Mesenchymal stem cell (in vitro differentiated cells and primary cell): ENCODE measurements around the gene CHIA.

Source experiments
- DNase-seq: peaks from one replicate; pipeline ENCODE4 v3.0.0-alpha.2; 2013
- H2AFZ ChIP-seq: one replicate; pipeline ENCODE4 v1.6.1; 2013; ENCODE audit warnings: low read depth, mild to moderate bottlenecking, control low read depth, inconsistent platforms, low read length, moderate library complexity
- H2AK5ac ChIP-seq: 2 replicates; pipeline ENCODE4 v1.6.1; 2013; ENCODE audit warnings: low read length, moderate library complexity, mild to moderate bottlenecking, inconsistent platforms; ENCODE audit not compliant: severe bottlenecking
- H2BK120ac ChIP-seq: one replicate; pipeline ENCODE4 v1.6.1; 2013; ENCODE audit warnings: low read depth, mild to moderate bottlenecking, inconsistent platforms, low read length, moderate library complexity
- H2BK12ac ChIP-seq, 2 experiments: one replicate each; pipeline ENCODE4 v1.6.1; 2013; ENCODE audit warnings: inconsistent platforms in 2 of 2, low read length in 2 of 2, mild to moderate bottlenecking in 2 of 2, moderate library complexity in 2 of 2, control low read depth in 1 of 2
- H2BK15ac ChIP-seq: one replicate; pipeline ENCODE4 v1.6.1; 2013; ENCODE audit warnings: mild to moderate bottlenecking, low read depth, inconsistent platforms; ENCODE audit not compliant: poor library complexity, severe bottlenecking
- H2BK5ac ChIP-seq: 2 replicates; pipeline ENCODE4 v1.6.1; 2013; ENCODE audit warnings: low read depth, mild to moderate bottlenecking, low read length, control low read depth, inconsistent platforms; ENCODE audit not compliant: poor library complexity, severe bottlenecking
- H3K14ac ChIP-seq, 2 experiments: one replicate each; pipeline ENCODE4 v1.6.1; 2013; ENCODE audit warnings: inconsistent platforms in 2 of 2, low read length in 2 of 2, control low read depth in 1 of 2, mild to moderate bottlenecking in 1 of 2, moderate library complexity in 1 of 2
- H3K18ac ChIP-seq, 2 experiments: one replicate each; pipeline ENCODE4 v1.6.1; 2013; ENCODE audit warnings: inconsistent platforms in 2 of 2, low read length in 2 of 2, control low read depth in 1 of 2, low read depth in 1 of 2, mild to moderate bottlenecking in 1 of 2
- H3K23ac ChIP-seq, 2 experiments: one replicate each; pipeline ENCODE4 v1.6.1; 2013; ENCODE audit warnings: inconsistent platforms in 2 of 2, low read length in 2 of 2, mild to moderate bottlenecking in 2 of 2, moderate library complexity in 2 of 2, control low read depth in 1 of 2
- H3K27ac ChIP-seq: 2 replicates; pipeline ENCODE4 v1.5.1; 2013; ENCODE audit warnings: mild to moderate bottlenecking, moderate library complexity, low read length, control low read depth, inconsistent platforms; ENCODE audit not compliant: poor library complexity, severe bottlenecking
- H3K27me3 ChIP-seq, 2 experiments: 2 replicates each; pipeline versions ENCODE4 v1.6.1 to v1.7.0; 2013; ENCODE audit warnings: low read length in 2 of 2, mild to moderate bottlenecking in 2 of 2, moderate library complexity in 2 of 2, control low read depth in 1 of 2, inconsistent platforms in 1 of 2; ENCODE audit not compliant: control insufficient read depth in 1 of 2, insufficient read depth in 1 of 2
- H3K36me3 ChIP-seq, 2 experiments: 2 replicates each; pipeline versions ENCODE4 v1.6.1 to v1.7.0; 2013; ENCODE audit warnings: low read length in 2 of 2, control low read depth in 1 of 2, inconsistent platforms in 1 of 2, low read depth in 1 of 2, mild to moderate bottlenecking in 1 of 2; ENCODE audit not compliant: insufficient read depth in 2 of 2, control insufficient read depth in 1 of 2
- H3K4ac ChIP-seq, 2 experiments: one replicate each; pipeline ENCODE4 v1.6.1; 2013; ENCODE audit warnings: inconsistent platforms in 2 of 2, low read length in 2 of 2, mild to moderate bottlenecking in 2 of 2, moderate library complexity in 2 of 2, control low read depth in 1 of 2, low read depth in 1 of 2
- H3K4me1 ChIP-seq: 2 replicates; pipeline ENCODE4 v1.6.1; 2013; ENCODE audit warnings: low read depth, low read length, control low read depth; ENCODE audit not compliant: control insufficient read depth, insufficient read depth
- H3K4me2 ChIP-seq: 2 replicates; pipeline ENCODE4 v1.6.1; 2013; ENCODE audit warnings: low read length, mild to moderate bottlenecking, inconsistent platforms; ENCODE audit not compliant: poor library complexity, severe bottlenecking
- H3K4me3 ChIP-seq, 2 experiments: 2 replicates each; pipeline versions ENCODE4 v1.5.1 to v1.7.0; 2013; ENCODE audit warnings: low read length in 2 of 2, mild to moderate bottlenecking in 2 of 2, control low read depth in 1 of 2, low read depth in 1 of 2; ENCODE audit not compliant: insufficient read depth in 1 of 2
- H3K79me1 ChIP-seq: replicated peaks from 2 replicates; pipeline ENCODE4 v1.6.1; 2013; ENCODE audit warnings: mild to moderate bottlenecking, control low read depth, low read length, inconsistent platforms; ENCODE audit not compliant: poor library complexity, severe bottlenecking
- H3K9ac ChIP-seq: 2 replicates; pipeline ENCODE4 v1.7.0; 2013; ENCODE audit warnings: mild to moderate bottlenecking, low read length, moderate library complexity
- H3K9me3 ChIP-seq: 2 replicates; pipeline ENCODE4 v1.7.0; 2013; ENCODE audit warnings: mild to moderate bottlenecking, low read length; ENCODE audit not compliant: control insufficient read depth
- H4K8ac ChIP-seq: one replicate; pipeline ENCODE4 v1.6.1; 2013; ENCODE audit warnings: inconsistent platforms, mild to moderate bottlenecking, low read length, moderate library complexity
- H4K91ac ChIP-seq: one replicate; pipeline ENCODE4 v1.6.1; 2013; ENCODE audit warnings: mild to moderate bottlenecking, low read length, inconsistent platforms
- WGBS: methylation state at CpG from one replicate; pipeline ENCODE4 v1.1.7; 2013; ENCODE audit warnings: mixed read lengths; 5-methylcytosine and 5-hydroxymethylcytosine counted together

The CHIA gene

GRCh38 chr1:111283838-111284237 lies 6.8 kb upstream of the CHIA start:
- Histone ChIP-seq H4K8ac (no peak overlapping the region), H3K27ac (no peak overlapping the region)

GRCh38 chr1:111285879-111286278 lies 4.8 kb upstream of the CHIA start:
- H3K9me3 ChIP-seq, result no peaks in the 10 kb centered on the region
- no peak overlapping the region for H3K4me3 ChIP-seq
- no peak overlapping the region for H3K4ac ChIP-seq
- DNase-seq, result no peak
- no peak overlapping the region for H2BK12ac ChIP-seq
- H3K4me2 ChIP-seq, result no peak overlapping the region
- no peak overlapping the region for H2AK5ac ChIP-seq
- H2BK5ac ChIP-seq, result no peak overlapping the region
- no peak overlapping the region for H3K9ac ChIP-seq
- no peak overlapping the region for H2BK15ac ChIP-seq
- WGBS, result 100% methylated on average over 1 of the region's 2 CpGs
- H3K4me1 ChIP-seq, result no peaks in the 10 kb centered on the region
- H3K14ac ChIP-seq, result no peak overlapping the region
- H3K18ac ChIP-seq, result no peak overlapping the region
- H4K91ac ChIP-seq, result no peak overlapping the region
- no peaks in the 10 kb centered on the region for H3K36me3 ChIP-seq
- no peak overlapping the region for H3K23ac ChIP-seq
- H3K27me3 ChIP-seq, result peaks cover 0 to 4% of the 10 kb centered on the region in 2 experiments
- no peak overlapping the region for H2AFZ ChIP-seq
- no peak overlapping the region for H4K8ac ChIP-seq
- H3K79me1 ChIP-seq, result no peaks in the 10 kb centered on the region
- no peak overlapping the region for H2BK120ac ChIP-seq
- no peak overlapping the region for H3K27ac ChIP-seq

More at GRCh38 chr1:111283838-111284237, 6.8 kb upstream of the CHIA start:
- Histone ChIP-seq H3K4me3 (no peak overlapping the region), H2BK5ac (no peak overlapping the region), H3K14ac (no peak overlapping the region), H3K18ac (no peak overlapping the region), H2BK15ac (no peak overlapping the region), H3K36me3 (no peaks in the 10 kb centered on the region), H2BK120ac (no peak overlapping the region), H4K91ac (no peak overlapping the region), H3K23ac (no peak overlapping the region), H2AK5ac (no peak overlapping the region), H3K4me1 (no peaks in the 10 kb centered on the region), H3K79me1 (no peaks in the 10 kb centered on the region), H3K4me2 (no peak overlapping the region), H3K4ac (no peak overlapping the region), H2BK12ac (no peak overlapping the region), H3K9me3 (no peaks in the 10 kb centered on the region), H3K9ac (no peak overlapping the region), H2AFZ (no peak overlapping the region), H3K27me3 (no peaks in the 10 kb centered on the region)
- no peak for DNase-seq

GRCh38 chr1:111286912-111287311 lies 3.7 kb upstream of the CHIA start:
- no peak overlapping the region for H2AK5ac ChIP-seq
- no peak overlapping the region for H3K18ac ChIP-seq
- peaks cover 0 to 4% of the 10 kb centered on the region in 2 experiments for H3K27me3 ChIP-seq
- no peak overlapping the region for H3K4me3 ChIP-seq
- no peak overlapping the region for H3K14ac ChIP-seq
- H4K8ac ChIP-seq, result no peak overlapping the region
- H2BK15ac ChIP-seq, result no peak overlapping the region
- no peak overlapping the region for H2BK120ac ChIP-seq
- no peak overlapping the region for H3K4ac ChIP-seq
- WGBS, result 30% methylated on average over 1 of the region's 1 CpG
- no peak overlapping the region for H3K9ac ChIP-seq
- no peak overlapping the region for H3K27ac ChIP-seq
- H3K9me3 ChIP-seq, result no peaks in the 10 kb centered on the region
- H2BK12ac ChIP-seq, result no peak overlapping the region
- no peak overlapping the region for H2AFZ ChIP-seq
- no peak overlapping the region for H2BK5ac ChIP-seq
- H3K4me1 ChIP-seq, result no peaks in the 10 kb centered on the region
- no peak overlapping the region for H3K4me2 ChIP-seq
- H3K36me3 ChIP-seq, result no peaks in the 10 kb centered on the region
- DNase-seq, result no peak
- no peaks in the 10 kb centered on the region for H3K79me1 ChIP-seq
- no peak overlapping the region for H4K91ac ChIP-seq
- no peak overlapping the region for H3K23ac ChIP-seq

GRCh38 chr1:111289371-111289770 lies 1.3 kb upstream of the CHIA start:
- DNase-seq, result no peak
- Histone ChIP-seq H3K27ac (no peak overlapping the region), H3K9ac (no peak overlapping the region), H2BK15ac (no peak overlapping the region), H3K4ac (no peak overlapping the region), H3K36me3 (no peaks in the 10 kb centered on the region), H2BK120ac (no peak overlapping the region), H3K4me1 (no peaks in the 10 kb centered on the region), H3K9me3 (no peaks in the 10 kb centered on the region), H2AK5ac (no peak overlapping the region), H4K8ac (no peak overlapping the region), H2AFZ (no peak overlapping the region), H3K4me3 (no peak overlapping the region), H4K91ac (no peak overlapping the region), H3K18ac (no peak overlapping the region), H2BK12ac (no peak overlapping the region), H3K79me1 (no peaks in the 10 kb centered on the region), H3K27me3 (peaks cover 0 to 4% of the 10 kb centered on the region in 2 experiments), H3K14ac (no peak overlapping the region), H3K4me2 (no peak overlapping the region), H2BK5ac (no peak overlapping the region), H3K23ac (no peak overlapping the region)
- WGBS, result 54% methylated on average over 4 of the region's 5 CpGs
